Measurements from ENCODE around the gene DISC1.
"Not testable (repeated sequence)": the region's sequence is repeated elsewhere in the genome, so short reads cannot be mapped to it uniquely, and the experiment has no call there.

Gene DISC1

GRCh38 chr1:231699784-231700183, 73.2 kb downstream of the DISC1 start:
- DNase-seq (ENCODE audit: low spot score), result no peak

- DNase-seq (ENCODE audit: low spot score), result no peak
Observed at GRCh38 chr1:231701306-231701705, 74.7 kb downstream of the DISC1 start.

- no peak for DNase-seq (ENCODE audit: low spot score)
Observed at GRCh38 chr1:231702331-231702730, 75.7 kb downstream of the DISC1 start.

GRCh38 chr1:231702804-231703203, 76.2 kb downstream of the DISC1 start:
- no peak for DNase-seq (ENCODE audit: low spot score)

GRCh38 chr1:231705806-231706760, 79.5 kb downstream of the DISC1 start:
- DNase-seq (ENCODE audit: low spot score), result no peak

GRCh38 chr1:231706934-231707333, 80.3 kb downstream of the DISC1 start:
- no peak for DNase-seq (ENCODE audit: low spot score)

GRCh38 chr1:231707407-231707806, 80.8 kb downstream of the DISC1 start:
- DNase-seq (ENCODE audit: low spot score), result no peak

GRCh38 chr1:231708394-231708793, 81.8 kb downstream of the DISC1 start:
- no peak for DNase-seq (ENCODE audit: low spot score)

- DNase-seq (ENCODE audit: low spot score), result no peak
Observed at GRCh38 chr1:231714440-231714839, 87.8 kb downstream of the DISC1 start.

GRCh38 chr1:231715816-231716722, 89.5 kb downstream of the DISC1 start:
- no peak for DNase-seq (ENCODE audit: low spot score)

GRCh38 chr1:231716879-231717278, 90.3 kb downstream of the DISC1 start:
- no peak for DNase-seq (ENCODE audit: low spot score)

GRCh38 chr1:231719485-231720183, 93.0 kb downstream of the DISC1 start:
- DNase-seq (ENCODE audit: low spot score), result no peak

GRCh38 chr1:231720652-231721325, 94.2 kb downstream of the DISC1 start:
- no peak for DNase-seq (ENCODE audit: low spot score)

GRCh38 chr1:231721436-231721835, 94.8 kb downstream of the DISC1 start:
- DNase-seq (ENCODE audit: low spot score), result no peak

GRCh38 chr1:231722356-231722755, 95.8 kb downstream of the DISC1 start:
- DNase-seq (ENCODE audit: low spot score), result no peak

- DNase-seq (ENCODE audit: low spot score), result no peak
Observed at GRCh38 chr1:231723146-231723545, 96.6 kb downstream of the DISC1 start.

GRCh38 chr1:231724041-231724440, 97.5 kb downstream of the DISC1 start:
- no peak for DNase-seq (ENCODE audit: low spot score)

- peak; percentile 15 for DNase-seq (ENCODE audit: low spot score)
Observed at GRCh38 chr1:231724876-231725647, 98.5 kb downstream of the DISC1 start.

GRCh38 chr1:231727171-231727570, 100.6 kb downstream of the DISC1 start:
- DNase-seq (ENCODE audit: low spot score), result no peak

- not testable (repeated sequence) for DNase-seq (ENCODE audit: low spot score)
Observed at GRCh38 chr1:231728987-231729386, 102.4 kb downstream of the DISC1 start.

- no peak for DNase-seq (ENCODE audit: low spot score)
Observed at GRCh38 chr1:231729544-231729943, 103.0 kb downstream of the DISC1 start.

Measured in putamen (tissue), 1 donor.